GM18861 (cell line): Measurements from ENCODE around the gene KBTBD6.
A peak's percentile ranks its signal among the peaks of the same experiment; 100 is the strongest.
"Not testable (repeated sequence)": the region's sequence is repeated elsewhere in the genome, so short reads cannot be mapped to it uniquely, and the experiment has no call there.

Experiments
- ATAC-seq: cut with Tn5 transposase; IDR thresholded peaks from one replicate; pipeline ENCODE4 v1.9.1; 2021; ENCODE audit not compliant: unreplicated experiment

KBTBD6 gene, protein sequence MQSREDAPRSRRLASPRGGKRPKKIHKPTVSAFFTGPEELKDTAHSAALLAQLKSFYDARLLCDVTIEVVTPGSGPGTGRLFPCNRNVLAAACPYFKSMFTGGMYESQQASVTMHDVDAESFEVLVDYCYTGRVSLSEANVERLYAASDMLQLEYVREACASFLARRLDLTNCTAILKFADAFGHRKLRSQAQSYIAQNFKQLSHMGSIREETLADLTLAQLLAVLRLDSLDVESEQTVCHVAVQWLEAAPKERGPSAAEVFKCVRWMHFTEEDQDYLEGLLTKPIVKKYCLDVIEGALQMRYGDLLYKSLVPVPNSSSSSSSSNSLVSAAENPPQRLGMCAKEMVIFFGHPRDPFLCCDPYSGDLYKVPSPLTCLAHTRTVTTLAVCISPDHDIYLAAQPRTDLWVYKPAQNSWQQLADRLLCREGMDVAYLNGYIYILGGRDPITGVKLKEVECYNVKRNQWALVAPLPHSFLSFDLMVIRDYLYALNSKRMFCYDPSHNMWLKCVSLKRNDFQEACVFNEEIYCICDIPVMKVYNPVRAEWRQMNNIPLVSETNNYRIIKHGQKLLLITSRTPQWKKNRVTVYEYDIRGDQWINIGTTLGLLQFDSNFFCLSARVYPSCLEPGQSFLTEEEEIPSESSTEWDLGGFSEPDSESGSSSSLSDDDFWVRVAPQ

DNA sequence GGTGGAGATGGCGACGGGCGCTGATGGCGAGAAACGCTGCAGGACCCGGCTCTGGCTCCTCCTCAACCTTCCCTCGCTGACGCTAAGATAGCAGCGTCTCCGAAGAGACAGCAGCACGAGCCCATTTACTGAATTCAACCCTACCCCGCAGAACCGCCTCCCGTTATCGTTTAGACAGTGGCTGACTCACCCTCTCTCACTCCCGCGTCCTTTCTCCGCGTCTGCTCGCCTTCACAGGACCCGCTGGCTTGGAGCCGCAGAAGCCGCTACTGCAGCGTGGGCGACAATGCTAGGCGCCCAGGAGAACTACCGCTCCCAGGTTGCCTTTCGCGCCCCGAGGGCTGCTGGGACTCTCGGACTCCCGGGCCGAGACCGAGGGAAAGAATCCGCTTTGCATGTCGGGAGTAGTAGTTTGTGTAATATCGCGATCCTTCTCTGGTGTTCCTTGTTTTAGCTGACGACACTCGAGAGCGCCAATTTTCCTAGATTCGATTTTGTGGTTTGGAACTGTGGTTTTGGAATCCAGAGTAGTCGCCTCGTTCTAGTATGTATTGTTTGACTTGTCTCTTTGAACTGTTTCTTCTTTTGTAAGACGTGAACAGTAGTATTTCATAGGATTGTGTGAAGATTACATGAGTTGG lies at the start of gene KBTBD6:
TSS of gene KBTBD6 (minus strand) at position 291 of the 641 bp plus-strand sequence. CDS start 291 bp downstream, outside the sequence.
- ATAC-seq: peak; percentile 96

DNA sequence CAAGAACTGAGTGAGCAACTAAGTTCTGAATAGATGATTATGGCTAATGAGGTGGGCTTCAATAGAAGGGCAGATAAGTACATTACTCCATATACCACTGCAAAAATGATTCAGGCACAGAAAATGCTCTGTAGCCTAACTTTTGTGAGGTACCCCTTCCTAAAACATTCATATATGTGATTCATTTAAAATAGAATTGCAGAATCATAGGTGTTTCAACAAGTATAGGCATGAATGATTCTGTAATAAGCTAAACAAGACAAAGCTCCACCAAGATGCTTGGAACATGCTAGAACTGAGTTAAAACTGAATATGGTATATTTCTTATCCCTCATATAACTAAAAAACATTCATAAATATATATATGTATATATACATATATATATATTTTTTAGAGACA lies 49.6 kb upstream of the KBTBD6 start:
- no peak for ATAC-seq

DNA sequence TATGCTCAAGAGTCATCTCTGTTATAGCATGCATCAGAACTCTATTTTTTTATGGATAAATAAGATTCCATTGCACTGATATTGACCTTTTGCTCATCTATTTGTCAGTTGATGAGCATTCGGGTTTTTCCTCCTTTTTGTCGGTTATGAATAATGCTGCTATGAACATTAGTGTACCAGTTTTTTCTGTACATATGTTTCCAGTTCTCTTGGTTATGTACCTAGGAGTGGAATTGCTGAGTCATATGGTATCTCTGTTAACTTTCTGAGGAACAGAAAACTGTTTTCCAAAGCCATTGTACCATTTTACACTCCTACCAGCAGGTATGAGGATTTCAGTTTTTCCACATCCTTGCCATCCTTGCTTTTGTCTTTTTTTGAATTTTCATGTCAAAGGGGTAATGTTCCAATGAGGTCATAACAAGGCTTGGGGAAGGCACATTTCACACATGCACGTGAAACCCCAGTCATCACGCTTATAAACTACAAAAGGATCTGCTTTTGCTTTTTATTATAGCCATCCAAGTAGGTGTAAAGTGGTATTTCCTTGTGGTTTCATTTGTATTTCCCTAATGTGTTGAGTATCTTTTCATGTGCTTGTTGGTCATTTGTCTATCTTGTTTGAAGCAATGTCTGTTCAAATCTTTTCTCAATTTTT lies 47.1 kb upstream of the KBTBD6 start:
- no peak for ATAC-seq

DNA sequence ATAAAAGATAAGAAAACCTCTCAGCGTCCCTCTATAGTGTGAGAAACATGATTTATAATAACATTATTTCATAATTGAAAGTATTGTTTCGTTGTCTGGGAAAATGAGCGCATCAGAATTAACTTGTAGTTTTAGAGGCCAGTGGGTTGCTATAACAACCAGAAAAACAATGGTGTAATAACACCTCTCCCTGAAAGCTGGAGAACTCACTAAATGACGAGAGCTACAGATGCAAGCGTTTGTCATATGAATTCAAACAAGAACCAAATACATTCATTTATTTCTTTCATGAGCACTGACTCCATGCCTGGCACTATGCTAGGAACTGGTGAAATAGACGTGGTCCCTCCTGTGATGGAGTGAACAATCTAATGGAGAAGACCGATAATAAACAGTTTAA lies 45.4 kb upstream of the KBTBD6 start:
- no peak for ATAC-seq

DNA sequence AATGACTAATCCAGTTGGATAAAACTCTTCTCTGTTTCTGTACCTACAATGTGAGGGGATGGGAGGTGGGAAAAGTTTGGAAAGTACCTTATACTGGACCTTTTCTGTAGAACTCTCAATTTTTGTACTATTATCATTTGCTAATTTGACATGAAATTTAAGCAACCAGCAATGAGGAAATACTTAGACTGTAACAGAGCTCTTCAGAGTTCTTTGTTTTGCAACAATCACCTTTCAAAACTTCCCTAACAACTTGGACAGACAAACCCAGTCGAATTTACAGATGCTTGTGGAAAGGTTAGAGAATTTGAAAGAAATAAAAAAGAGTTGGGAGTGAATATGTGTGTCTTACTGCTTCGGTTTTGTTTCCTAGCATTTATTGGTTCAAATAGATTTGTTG lies 45.0 kb upstream of the KBTBD6 start:
- ATAC-seq: no peak

DNA sequence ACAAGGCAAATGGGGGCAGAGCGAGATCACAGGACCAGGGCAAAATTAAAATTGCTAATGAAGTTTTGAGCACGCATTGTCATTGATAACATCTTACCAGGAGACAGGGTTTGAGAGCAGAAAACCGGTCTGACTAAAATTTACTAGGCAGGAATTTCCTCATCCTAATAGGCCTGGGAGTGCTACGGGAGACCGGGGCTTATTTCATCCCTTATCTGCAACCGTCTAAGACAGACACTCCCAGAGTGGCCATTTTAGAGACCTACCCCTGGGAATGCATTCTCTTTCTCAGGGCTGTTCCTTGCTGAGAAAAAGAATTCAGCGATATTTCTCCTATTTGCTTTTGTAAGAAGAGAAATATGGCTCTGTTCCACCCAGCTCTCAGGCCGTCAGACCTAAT lies 43.0 kb upstream of the KBTBD6 start:
- ATAC-seq: not testable (repeated sequence)

DNA sequence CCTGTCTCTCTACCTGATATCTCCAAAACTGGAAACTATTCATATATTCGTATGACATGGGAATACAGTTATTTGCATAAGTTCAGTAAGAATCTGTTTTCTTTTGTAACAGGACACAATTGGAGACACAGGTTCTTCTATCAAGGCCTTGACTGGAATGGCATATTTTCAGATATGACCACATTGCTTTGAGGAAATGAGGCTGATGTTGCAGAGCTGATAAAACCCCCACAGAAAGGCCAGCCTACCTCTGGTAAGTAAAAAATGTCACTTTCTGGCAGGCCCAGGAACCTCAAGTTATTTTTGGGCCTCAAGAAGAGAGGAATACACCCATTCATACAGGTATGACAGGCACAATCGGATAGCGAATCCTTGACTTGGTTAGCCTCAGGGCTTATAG lies 29.5 kb upstream of the KBTBD6 start:
- ATAC-seq: no peak

DNA sequence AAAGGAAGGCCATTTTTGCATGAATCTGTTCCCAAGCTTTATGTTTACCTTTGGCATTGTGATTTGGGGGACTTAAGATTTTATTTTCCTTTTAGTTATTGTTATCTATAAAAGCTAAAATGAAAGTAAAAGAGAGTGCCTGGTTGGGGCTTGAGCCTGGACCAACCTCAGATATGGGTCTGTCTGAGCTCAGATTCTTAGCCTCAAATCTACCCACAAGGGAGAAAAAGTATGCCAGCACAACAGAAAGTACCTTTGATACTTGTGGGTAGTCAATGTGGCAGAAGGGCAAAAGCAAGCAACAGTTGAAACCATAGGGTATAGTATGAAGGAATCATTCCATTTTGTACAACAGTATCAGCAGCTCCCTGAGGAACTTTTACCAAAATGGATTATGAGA lies 26.6 kb upstream of the KBTBD6 start:
- ATAC-seq: no peak

DNA sequence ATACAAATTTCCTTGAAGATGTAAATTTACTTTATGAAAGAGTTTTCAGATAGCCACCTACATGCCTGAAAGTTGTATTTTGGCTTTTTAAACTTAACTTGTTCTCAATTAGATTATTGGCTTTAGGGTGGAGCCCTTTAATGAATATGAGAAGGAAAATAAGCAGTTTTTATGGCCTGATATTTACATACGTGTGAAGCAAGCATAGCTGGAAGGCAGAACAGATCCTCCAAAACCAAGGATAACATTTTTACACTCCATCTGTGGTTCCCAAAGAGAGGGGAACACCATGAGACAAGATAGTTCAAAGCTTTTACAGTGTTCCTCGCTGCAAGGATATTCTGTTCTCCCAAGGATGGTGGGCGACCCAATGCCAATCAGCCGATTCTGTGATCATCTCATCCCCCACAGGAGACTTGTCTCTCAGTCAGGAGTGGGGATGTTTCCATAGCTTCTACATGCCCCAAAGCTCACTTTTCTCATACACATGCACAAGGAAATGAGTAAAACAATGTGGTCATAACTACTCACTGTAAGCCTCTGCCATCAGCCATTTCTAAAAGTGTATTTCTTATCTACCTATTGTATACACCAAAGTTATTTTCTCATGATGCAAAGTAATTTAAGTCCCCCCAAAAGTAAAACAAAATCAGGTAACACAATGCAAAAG lies 24.6 kb upstream of the KBTBD6 start:
- ATAC-seq: no peak

DNA sequence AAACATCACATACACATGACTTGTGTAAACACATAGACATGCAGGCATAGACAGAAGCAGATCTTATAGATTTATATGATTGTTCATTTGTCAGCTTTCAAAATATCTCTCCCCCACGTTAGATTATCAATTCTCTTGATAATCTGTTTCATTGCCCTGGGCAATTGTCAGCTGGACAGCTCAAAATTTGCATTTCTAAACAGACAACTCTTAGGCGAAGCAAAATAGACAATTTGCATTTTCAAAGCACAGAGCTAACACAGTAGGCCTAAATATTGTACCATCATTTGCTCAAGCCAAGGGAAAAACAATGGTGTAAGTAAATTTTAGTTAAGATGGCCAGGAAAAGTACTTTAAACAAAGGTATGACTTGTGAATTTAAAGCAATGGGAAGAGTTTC lies 24.0 kb upstream of the KBTBD6 start:
- no peak for ATAC-seq

DNA sequence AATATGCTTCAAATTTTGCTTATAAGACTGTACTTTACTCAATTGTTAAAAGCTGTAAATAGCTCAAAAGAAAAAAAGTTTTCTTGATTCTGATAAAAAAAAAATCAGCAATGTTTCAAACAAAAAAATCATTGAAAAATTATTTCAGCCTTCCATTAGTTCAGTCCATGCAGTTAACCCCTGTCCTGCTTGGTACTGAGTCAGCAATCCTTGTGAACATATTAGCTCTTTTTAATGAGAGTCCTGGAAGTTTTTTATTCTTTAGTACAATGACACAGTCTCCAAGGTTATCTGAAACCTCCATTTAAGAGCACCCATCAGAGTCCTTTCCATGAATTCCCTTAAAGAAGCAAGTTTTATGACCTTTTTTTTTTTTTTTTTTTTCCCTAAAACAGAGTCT lies 21.4 kb upstream of the KBTBD6 start:
- ATAC-seq: no peak

DNA sequence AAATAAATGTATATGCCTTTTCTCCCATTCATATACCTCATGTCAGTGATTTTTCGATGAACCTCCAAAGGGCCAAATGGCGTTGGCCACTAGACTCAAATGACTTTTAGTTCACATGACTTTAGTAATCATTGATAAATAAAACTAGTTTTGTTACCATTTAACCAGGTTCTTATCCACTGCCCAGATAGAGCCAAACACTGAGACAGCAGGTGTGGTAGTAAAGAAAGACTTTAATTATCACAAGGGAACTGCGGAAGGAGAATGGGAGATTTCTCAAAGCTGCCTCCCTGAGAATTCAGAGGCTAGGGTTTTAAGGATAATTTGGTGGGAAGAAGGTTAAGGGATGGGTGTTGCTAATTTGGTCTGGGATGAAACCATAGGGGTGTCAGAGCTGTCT lies 19.4 kb upstream of the KBTBD6 start:
- ATAC-seq: no peak

DNA sequence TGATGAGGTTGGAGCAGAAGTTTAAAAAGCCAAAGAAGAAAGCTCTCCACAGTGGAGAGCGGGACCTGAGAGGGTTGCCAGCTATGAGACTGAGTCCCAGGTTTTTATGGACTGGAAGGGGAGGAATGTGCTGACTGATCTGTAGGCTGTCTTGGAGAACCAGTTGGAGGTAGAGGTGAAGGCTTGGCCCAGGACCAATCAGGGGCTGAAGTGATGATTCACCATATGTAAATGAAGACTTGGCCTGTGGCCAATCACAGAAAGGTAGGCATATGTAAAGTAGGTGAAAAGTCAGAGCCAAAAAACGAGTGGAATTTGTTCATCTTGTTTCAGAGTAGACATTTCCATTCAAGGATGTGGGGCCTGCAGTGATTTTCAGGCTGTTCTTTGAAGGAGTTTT lies 17.5 kb upstream of the KBTBD6 start:
- no peak for ATAC-seq

DNA sequence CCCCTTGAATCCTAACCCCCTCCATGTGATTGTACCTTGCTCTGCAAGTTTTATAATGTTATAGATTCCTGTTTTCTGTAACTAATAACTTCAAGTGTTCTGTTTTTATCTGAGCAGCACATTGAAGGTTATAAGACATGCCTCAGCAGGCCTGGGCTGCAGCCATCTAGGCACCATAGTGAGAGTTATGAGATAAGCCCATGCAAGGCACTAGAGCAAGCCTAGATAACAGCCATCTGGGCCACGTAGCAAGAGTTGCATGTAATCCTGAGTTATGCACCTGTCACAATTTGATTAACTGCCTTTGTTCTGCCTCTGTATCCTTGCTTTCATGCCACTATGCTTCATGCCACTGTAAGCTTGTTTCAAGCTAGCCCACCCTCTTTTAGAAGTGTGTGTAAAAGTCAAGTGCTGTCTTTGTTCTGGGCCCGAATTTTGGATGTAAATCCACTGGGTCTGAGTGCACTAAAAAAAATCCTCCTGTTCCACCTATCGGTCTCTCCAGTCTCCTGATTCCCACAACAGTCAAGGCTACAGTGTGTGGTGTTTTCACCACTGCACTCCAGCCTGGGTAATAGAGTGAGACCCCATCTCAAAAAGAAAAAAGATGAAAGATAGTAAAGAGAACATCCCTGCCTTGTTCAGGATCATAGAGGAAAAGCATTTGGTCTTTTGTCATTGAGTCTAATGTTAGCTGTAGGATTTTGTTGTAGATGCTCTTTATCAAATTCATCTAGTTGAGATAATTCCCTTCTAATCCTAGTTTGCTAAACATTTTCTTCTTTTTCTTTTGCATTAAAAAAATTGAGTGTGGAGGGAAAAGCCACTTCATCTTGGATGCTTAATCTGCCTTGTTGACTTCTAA lies 16.0 kb upstream of the KBTBD6 start:
- no peak for ATAC-seq

DNA sequence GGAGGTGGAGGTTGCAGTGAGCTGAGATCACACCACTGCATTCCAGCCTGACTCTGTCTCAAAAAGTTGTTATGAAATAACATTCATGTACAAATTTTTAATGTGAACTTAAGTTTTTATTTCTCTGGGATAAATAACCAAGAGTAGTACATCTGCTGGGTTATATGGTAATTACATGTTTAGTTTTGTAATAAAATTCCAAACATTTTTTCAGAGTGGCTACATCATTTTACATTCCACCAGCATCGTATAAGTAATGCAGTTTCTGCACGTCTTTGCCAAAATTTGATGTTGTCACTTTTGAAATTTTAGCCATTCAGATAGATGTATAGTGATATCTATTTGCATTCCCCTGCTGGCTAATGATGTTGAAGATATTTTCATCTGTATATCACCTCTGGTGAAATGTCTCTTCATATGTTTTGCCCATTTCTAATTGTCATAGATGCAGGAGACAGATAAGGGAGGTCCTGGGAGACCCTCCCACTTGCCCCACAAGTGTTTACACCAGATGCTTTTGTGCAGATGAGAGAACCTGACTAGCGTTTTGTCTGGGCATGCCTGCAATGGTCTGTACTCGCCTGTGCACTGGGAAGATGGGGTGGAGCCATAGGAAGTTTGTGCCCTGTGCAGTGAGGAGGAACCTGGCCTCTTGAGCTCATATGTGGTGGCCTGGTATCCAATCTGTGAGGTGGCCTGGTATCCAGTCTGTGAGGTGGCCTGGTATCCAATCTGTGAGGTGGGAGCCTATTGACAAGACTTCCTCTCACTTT lies 12.7 kb upstream of the KBTBD6 start:
- no peak for ATAC-seq

DNA sequence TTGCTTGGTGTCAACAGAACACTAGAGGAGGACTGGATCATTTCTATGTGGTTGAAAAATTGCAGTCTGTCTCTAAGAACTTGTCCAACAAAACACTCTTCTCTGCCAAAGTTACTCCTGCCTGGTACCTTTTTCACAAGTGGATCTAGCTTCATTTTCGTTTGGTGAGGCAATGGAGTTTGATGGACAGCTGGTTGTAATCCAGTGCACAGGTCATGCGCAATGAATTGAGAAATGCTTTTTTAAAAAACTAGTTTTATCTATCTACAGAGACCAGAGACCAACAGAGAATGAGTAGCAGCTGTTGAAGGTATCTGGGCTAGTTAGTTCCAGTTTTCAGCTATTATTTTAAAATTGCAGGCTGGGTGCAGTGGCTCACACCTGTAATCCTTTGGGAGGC lies 12.0 kb upstream of the KBTBD6 start:
- no peak for ATAC-seq

DNA sequence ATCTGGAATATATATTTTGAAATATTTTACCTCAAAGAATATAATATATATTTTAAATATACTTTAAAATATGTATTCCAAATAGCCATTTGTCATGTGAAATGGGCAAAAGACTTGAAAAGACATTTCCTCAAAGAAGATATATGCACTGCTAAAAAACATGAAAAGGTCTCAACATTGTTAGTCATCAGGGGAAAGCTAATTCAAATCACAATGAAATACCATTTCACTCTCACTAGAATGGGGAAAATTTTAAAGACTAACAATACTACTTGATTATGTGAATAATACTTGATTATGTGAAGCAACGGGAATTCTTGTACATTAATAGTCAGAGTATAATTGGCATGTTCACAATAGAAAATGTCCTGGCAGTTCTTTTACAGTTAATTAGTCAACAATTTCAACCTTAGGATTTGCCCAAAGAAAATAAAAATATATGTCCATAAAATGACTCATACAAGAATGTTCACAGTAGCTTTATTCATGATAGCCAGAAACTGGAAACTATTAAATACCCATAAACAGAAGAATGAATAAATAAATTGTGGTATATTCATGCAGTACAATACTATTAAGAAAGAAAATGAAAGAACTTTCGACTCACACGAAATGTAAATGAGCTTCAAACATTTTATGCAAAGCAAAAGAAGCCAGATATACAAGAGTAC lies 6.8 kb upstream of the KBTBD6 start:
- no peak for ATAC-seq

DNA sequence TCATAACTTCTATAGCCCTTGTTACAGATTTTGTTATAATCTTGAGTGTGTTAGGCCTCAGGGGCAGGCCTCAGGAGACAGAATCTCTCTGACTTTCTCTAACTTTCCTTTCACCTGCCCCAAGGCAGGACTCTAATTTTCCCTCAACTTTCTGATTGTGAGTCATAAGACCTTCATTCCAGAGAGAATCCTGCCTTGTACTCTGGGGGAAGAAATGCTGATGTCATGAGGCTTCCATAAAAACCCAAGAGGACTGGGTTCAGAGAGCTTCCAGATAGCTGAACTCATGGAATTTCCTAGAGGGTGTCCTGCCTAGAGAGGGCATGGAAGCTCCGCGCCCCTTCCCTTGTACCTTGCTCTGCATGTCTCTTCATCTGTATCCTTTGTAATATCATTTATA lies 5.3 kb upstream of the KBTBD6 start:
- ATAC-seq: no peak

DNA sequence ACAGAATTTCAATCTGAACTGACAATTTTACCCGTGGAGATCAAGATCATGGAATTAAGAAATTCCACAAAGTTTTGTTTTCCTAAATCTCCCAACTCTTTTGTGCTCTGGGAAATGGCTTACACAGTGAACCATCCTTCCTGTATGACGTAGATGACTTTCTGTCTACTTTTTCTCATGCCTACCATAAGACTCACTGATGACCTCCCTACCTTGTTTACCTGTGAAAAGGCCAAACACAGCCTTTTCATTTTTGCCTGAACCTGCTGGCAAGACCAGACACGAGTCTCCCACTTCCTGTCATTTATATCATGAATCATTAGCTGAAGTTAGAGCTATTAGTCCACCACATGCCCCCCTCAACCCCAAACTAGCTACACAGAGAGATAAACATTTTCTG lies 4.6 kb upstream of the KBTBD6 start:
- ATAC-seq: no peak
